ENCODE data around the gene AQP12A.
"Not testable (repeated sequence)": the region's sequence is repeated elsewhere in the genome, so short reads cannot be mapped to it uniquely, and the experiment has no call there.

DNA sequence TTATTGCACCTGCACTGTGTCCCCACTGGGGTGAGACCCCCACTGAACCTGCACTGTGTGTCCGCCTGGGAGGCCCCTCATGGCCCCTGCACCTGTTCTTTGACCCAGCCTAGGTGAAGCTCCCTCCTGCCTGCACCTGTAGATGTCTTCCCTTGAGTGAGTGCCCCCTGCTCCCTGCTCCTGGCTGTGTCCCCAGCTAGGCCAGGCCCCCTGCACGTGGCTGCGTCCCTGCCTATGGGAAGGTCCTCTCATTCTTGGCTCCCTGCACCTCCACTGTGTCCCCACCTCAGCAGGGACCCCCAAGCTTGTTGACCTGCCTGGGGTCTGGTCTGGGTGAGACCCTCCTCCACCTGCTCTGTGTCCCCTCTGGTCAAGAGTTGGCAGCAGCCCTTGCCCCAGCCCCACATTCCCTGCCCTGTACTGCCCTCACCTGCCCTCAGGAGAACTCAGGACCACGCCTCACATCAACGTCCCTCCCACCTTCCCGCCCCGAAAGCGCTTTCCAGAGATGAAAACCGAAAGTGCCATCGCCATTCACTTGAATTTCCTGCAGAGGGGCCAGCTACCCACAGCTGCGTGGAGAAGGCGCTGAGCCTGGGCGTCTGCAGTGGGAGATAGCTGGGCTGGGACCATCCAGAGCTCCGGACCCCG lies 8.2 kb upstream of the AQP12A start:
- TF ChIP-seq CTCF, POLR2A (IDR thresholded peaks at IDR 0.05): not testable (repeated sequence)
